ENCODE measurements around the gene PTPRM. TPM values are rescaled to one million over a fixed set of nuclear protein-coding genes. Genes with fewer than 3 reads are reported as not detected.

Gene PTPRM
- total RNA-seq, 1 donor from 2014 or later: 1.00 TPM

- no peak overlapping the region for H3K27ac Mint-ChIP-seq
- ChIA-PET POLR2A (no interaction called here), CTCF (no interaction called here)
- ATAC-seq (ENCODE audit: low read depth) (no peak), DNase-seq (no peak)
- H3K4me3 Mint-ChIP-seq: no peak overlapping the region
- intact Hi-C loops (cut with micrococcal nuclease): no loop called here
- H3K36me3 Mint-ChIP-seq (ENCODE audit: low read depth): no peaks in the 10 kb centered on the region
- H3K27me3 Mint-ChIP-seq: no peaks in the 10 kb centered on the region
- H3K4me1 Mint-ChIP-seq: no peaks in the 10 kb centered on the region
- H3K9me3 Mint-ChIP-seq: no peaks in the 10 kb centered on the region
- TF ChIP-seq CTCF (IDR thresholded peaks at IDR 0.05): no peak
Measured at GRCh38 chr18:7624697-7625096, 57.6 kb downstream of the PTPRM start.

- TF ChIP-seq CTCF (IDR thresholded peaks at IDR 0.05): no peak
- Mint-ChIP-seq H3K27me3 (no peaks in the 10 kb centered on the region), H3K27ac (no peak overlapping the region), H3K4me3 (no peak overlapping the region), H3K36me3 (ENCODE audit: low read depth) (no peaks in the 10 kb centered on the region), H3K4me1 (no peaks in the 10 kb centered on the region), H3K9me3 (no peaks in the 10 kb centered on the region)
- DNase-seq (no peak), ATAC-seq (ENCODE audit: low read depth) (no peak)
- ChIA-PET CTCF (no interaction called here), POLR2A (no interaction called here)
- intact Hi-C loops (cut with micrococcal nuclease): no loop called here
Measured at GRCh38 chr18:7626175-7626921, 59.2 kb downstream of the PTPRM start.

GRCh38 chr18:7626922-7627440, 59.9 kb downstream of the PTPRM start:
- ATAC-seq (ENCODE audit: low read depth): no peak
- no peaks in the 10 kb centered on the region for H3K27me3 Mint-ChIP-seq
- intact Hi-C loops (cut with micrococcal nuclease): no loop called here
- no peak overlapping the region for H3K27ac Mint-ChIP-seq
- no peaks in the 10 kb centered on the region for H3K4me1 Mint-ChIP-seq
- H3K36me3 Mint-ChIP-seq (ENCODE audit: low read depth): no peaks in the 10 kb centered on the region
- ChIA-PET POLR2A (no interaction called here), CTCF (no interaction called here)
- H3K9me3 Mint-ChIP-seq: no peaks in the 10 kb centered on the region
- DNase-seq: no peak
- TF ChIP-seq CTCF (IDR thresholded peaks at IDR 0.05): no peak
- no peak overlapping the region for H3K4me3 Mint-ChIP-seq

GRCh38 chr18:7629416-7629815, 62.3 kb downstream of the PTPRM start:
- ChIA-PET CTCF (no interaction called here), POLR2A (no interaction called here)
- intact Hi-C loops (cut with micrococcal nuclease): no loop called here
- Mint-ChIP-seq H3K27ac (no peak overlapping the region), H3K9me3 (peaks cover under 1% of the 10 kb centered on the region), H3K4me1 (no peaks in the 10 kb centered on the region), H3K36me3 (ENCODE audit: low read depth) (no peaks in the 10 kb centered on the region), H3K4me3 (no peak overlapping the region), H3K27me3 (no peaks in the 10 kb centered on the region)
- TF ChIP-seq CTCF (IDR thresholded peaks at IDR 0.05): no peak
- ATAC-seq (ENCODE audit: low read depth) (no peak), DNase-seq (no peak)

- no peak for DNase-seq
- Mint-ChIP-seq H3K4me1 (no peaks in the 10 kb centered on the region), H3K27ac (no peak overlapping the region), H3K36me3 (ENCODE audit: low read depth) (no peaks in the 10 kb centered on the region), H3K4me3 (no peak overlapping the region), H3K9me3 (peaks cover 2% of the 10 kb centered on the region), H3K27me3 (no peaks in the 10 kb centered on the region)
- CTCF ChIA-PET: no interaction called here
- intact Hi-C loops (cut with micrococcal nuclease): no loop called here
- no peak for TF ChIP-seq CTCF (IDR thresholded peaks at IDR 0.05)
- ATAC-seq (ENCODE audit: low read depth): no peak
- POLR2A ChIA-PET: no interaction called here
Measured at GRCh38 chr18:7630731-7631442, 63.8 kb downstream of the PTPRM start.

Data from activated B cell treated with CpG ODN at 0.5 μM for 24 hours (primary cell).